ENCODE data around the gene TPM1. TPM values are rescaled to one million over a fixed set of nuclear protein-coding genes. Genes with fewer than 3 reads are reported as not detected.

The TPM1 gene
- total RNA-seq, 1 donor from 2014 or later, result 106 TPM

DNA sequence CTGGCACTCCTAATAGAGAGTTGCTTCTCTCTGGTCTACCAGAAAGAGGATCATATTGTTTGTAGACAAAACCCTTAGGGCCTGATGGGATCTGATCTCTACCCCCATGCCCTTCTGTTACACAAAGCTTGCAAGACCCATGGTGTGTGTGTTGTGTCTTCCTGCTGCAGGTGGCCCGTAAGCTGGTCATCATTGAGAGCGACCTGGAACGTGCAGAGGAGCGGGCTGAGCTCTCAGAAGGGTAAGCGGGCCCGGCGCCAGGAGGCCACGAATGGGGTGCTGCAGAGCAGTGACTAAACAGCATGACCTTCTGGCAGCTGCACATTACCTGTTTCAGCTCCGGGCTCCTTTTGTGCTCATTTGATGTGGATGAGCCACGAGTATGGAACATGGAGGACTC, 18.2 kb downstream of the TPM1 start:
- H3K27ac Mint-ChIP-seq (ENCODE audit: unreplicated experiment), result no peak overlapping the region
- TF ChIP-seq, protein P1, sequence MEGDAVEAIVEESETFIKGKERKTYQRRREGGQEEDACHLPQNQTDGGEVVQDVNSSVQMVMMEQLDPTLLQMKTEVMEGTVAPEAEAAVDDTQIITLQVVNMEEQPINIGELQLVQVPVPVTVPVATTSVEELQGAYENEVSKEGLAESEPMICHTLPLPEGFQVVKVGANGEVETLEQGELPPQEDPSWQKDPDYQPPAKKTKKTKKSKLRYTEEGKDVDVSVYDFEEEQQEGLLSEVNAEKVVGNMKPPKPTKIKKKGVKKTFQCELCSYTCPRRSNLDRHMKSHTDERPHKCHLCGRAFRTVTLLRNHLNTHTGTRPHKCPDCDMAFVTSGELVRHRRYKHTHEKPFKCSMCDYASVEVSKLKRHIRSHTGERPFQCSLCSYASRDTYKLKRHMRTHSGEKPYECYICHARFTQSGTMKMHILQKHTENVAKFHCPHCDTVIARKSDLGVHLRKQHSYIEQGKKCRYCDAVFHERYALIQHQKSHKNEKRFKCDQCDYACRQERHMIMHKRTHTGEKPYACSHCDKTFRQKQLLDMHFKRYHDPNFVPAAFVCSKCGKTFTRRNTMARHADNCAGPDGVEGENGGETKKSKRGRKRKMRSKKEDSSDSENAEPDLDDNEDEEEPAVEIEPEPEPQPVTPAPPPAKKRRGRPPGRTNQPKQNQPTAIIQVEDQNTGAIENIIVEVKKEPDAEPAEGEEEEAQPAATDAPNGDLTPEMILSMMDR (IDR thresholded peaks at IDR 0.05; ENCODE audit: unreplicated experiment), result no peak
- no peak for DNase-seq (ENCODE audit: low spot score)
- peaks cover 25% of the 10 kb centered on the region for H3K36me3 Mint-ChIP-seq (ENCODE audit: low read depth, unreplicated experiment)
- H3K27me3 Mint-ChIP-seq (ENCODE audit: unreplicated experiment), result no peaks in the 10 kb centered on the region
- no peaks in the 10 kb centered on the region for H3K9me3 Mint-ChIP-seq (ENCODE audit: unreplicated experiment)
- peaks cover 9% of the 10 kb centered on the region for H3K4me1 Mint-ChIP-seq (ENCODE audit: unreplicated experiment)
- H3K4me3 Mint-ChIP-seq (ENCODE audit: unreplicated experiment), result no peak overlapping the region

DNA sequence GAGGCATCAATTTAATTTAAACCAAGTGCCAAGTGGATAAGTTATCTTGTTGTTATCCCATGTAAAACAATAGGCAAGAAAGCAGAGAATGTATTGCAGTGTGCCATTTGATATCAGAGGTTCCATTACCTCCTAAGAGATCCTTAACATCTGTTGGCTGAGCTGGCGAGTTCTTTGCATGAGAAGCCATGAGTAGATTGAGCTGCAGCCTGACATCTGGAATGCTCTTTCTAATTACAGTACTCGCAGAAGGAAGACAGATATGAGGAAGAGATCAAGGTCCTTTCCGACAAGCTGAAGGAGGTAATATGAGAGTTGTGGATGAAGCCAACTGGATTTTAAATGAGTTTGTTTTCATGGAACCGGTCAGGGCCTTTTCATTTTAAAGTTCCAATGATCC, 19.4 kb downstream of the TPM1 start:
- no peak overlapping the region for H3K27ac Mint-ChIP-seq (ENCODE audit: unreplicated experiment)
- peaks cover 28% of the 10 kb centered on the region for H3K36me3 Mint-ChIP-seq (ENCODE audit: low read depth, unreplicated experiment)
- H3K4me1 Mint-ChIP-seq (ENCODE audit: unreplicated experiment), result peaks cover 11% of the 10 kb centered on the region
- peaks cover 2% of the 10 kb centered on the region for H3K27me3 Mint-ChIP-seq (ENCODE audit: unreplicated experiment)
- TF ChIP-seq, protein P1 (IDR thresholded peaks at IDR 0.05; ENCODE audit: unreplicated experiment), result no peak
- H3K4me3 Mint-ChIP-seq (ENCODE audit: unreplicated experiment), result no peak overlapping the region
- DNase-seq (ENCODE audit: low spot score), result no peak
- no peaks in the 10 kb centered on the region for H3K9me3 Mint-ChIP-seq (ENCODE audit: unreplicated experiment)

DNA sequence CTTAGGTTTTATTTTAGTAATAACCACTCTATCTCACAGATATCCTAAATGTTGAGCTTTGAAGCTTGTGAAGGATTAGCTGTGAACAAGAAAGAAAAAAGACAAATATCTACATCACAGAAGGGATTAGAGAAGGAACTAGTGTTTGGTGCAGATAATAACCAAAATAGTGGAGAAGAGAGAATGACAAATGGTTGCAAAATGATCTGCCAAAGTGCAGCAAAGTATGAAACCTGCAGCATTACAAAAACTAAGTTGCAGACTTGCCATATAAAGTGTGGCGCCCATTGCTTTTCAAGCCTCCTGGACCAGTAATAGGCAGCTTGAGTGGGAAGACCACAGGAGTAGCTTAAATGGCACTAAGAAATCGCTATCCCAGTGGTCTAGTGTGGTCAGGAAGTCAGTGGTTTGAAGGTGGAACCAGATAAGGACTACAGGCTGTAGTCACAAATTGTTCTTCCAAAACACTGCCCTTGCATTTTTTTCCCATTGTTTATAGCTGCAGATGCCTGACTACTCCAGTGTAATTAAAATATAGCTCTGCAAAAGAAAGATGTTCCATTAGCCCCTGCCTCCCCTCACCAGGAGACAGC, 20.7 kb downstream of the TPM1 start:
- Mint-ChIP-seq H3K27ac (ENCODE audit: unreplicated experiment) (no peak overlapping the region), H3K27me3 (ENCODE audit: unreplicated experiment) (peaks cover 2% of the 10 kb centered on the region), H3K9me3 (ENCODE audit: unreplicated experiment) (no peaks in the 10 kb centered on the region), H3K4me1 (ENCODE audit: unreplicated experiment) (peaks cover 11% of the 10 kb centered on the region), H3K36me3 (ENCODE audit: low read depth, unreplicated experiment) (peaks cover 28% of the 10 kb centered on the region), H3K4me3 (ENCODE audit: unreplicated experiment) (no peak overlapping the region)
- TF ChIP-seq, protein P1 (IDR thresholded peaks at IDR 0.05; ENCODE audit: unreplicated experiment), result no peak
- no peak for DNase-seq (ENCODE audit: low spot score)

DNA sequence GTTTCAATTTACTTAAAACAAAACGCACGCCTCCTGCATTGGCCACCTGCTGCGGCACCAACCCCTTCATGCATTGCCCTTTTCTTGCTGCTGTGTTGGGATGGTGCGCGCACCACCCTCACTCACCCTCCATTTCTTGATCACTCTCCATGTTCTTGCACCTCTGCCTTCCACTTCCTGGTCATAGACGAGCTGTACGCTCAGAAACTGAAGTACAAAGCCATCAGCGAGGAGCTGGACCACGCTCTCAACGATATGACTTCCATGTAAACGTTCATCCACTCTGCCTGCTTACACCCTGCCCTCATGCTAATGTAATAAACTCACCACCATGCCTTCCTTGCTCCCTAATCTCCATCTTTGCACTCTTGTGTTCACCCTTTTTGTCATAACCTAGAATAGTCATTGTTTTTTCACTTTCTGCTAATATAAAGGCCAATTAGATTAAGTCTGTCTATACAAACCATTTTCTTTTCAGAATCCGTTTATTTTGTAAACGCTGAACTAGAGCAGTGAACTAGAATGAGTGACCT, 21.4 kb downstream of the TPM1 start:
- H3K4me1 Mint-ChIP-seq (ENCODE audit: unreplicated experiment), result peaks cover 11% of the 10 kb centered on the region
- no peak for DNase-seq (ENCODE audit: low spot score)
- H3K36me3 Mint-ChIP-seq (ENCODE audit: low read depth, unreplicated experiment), result peaks cover 33% of the 10 kb centered on the region
- peak overlapping the region; percentile 79 for H3K27ac Mint-ChIP-seq (ENCODE audit: unreplicated experiment)
- H3K4me3 Mint-ChIP-seq (ENCODE audit: unreplicated experiment), result no peak overlapping the region
- TF ChIP-seq, protein P1 (IDR thresholded peaks at IDR 0.05; ENCODE audit: unreplicated experiment), result no peak
- no peaks in the 10 kb centered on the region for H3K9me3 Mint-ChIP-seq (ENCODE audit: unreplicated experiment)
- peaks cover 2% of the 10 kb centered on the region for H3K27me3 Mint-ChIP-seq (ENCODE audit: unreplicated experiment)

All from endothelial cell (in vitro differentiated cells).